SJCRH30 (cell line): Measurements from ENCODE around the gene ZDHHC17. TPM values are rescaled to one million over a fixed set of nuclear protein-coding genes. Genes with fewer than 3 reads are reported as not detected.

ENCODE experiments used
- DNase-seq, 2 experiments: peaks; one replicate each; pipeline ENCODE4 v3.0.0-alpha.2; 2015 to 2020
- H3K27ac ChIP-seq: fragments of 250-450 bp; sonication (Bioruptor Pico); 2 replicates; pipeline ENCODE4 v1.5.1; 2020; ENCODE audit warnings: mild to moderate bottlenecking, moderate library complexity
- H3K27me3 ChIP-seq: fragments of 250-450 bp; sonication (Bioruptor Pico); 2 replicates; pipeline ENCODE4 v1.5.1; 2020; ENCODE audit warnings: mild to moderate bottlenecking, moderate library complexity
- H3K36me3 ChIP-seq: fragments of 250-450 bp; sonication (Bioruptor Pico); 2 replicates; pipeline ENCODE4 v1.5.1; 2020; ENCODE audit warnings: mild to moderate bottlenecking, moderate library complexity
- H3K4me1 ChIP-seq: fragments of 250-450 bp; sonication (Bioruptor Pico); 2 replicates; pipeline ENCODE4 v1.5.1; 2020; ENCODE audit warnings: mild to moderate bottlenecking, moderate library complexity
- H3K4me3 ChIP-seq: fragments of 250-450 bp; sonication (Bioruptor Pico); 2 replicates; pipeline ENCODE4 v1.5.1; 2020; ENCODE audit warnings: mild to moderate bottlenecking, moderate library complexity
- H3K9me3 ChIP-seq: fragments of 250-450 bp; sonication (Bioruptor Pico); replicated peaks from 2 replicates; pipeline ENCODE4 v1.5.1; 2020; ENCODE audit warnings: mild to moderate bottlenecking, moderate library complexity
- total RNA-seq: library from RNA; depleted of rRNA; stranded (reverse); fragments of >200 nt; shearing (Covaris generic); gene quantifications from 2 replicates; pipeline ENCODE4 v1.2.3, GENCODE V29; 2014

The ZDHHC17 gene
- total RNA-seq, 1 experiment from 2014 or later, result 41.3 TPM

- DNase-seq, result no peak
- Histone ChIP-seq H3K4me1 (peaks cover 8% of the 10 kb centered on the region), H3K9me3 (no peaks in the 10 kb centered on the region), H3K36me3 (peaks cover 25% of the 10 kb centered on the region), H3K27ac (no peak overlapping the region), H3K27me3 (no peaks in the 10 kb centered on the region), H3K4me3 (no peak overlapping the region)
Measured at GRCh38 chr12:76871082-76871481, 107.2 kb downstream of the ZDHHC17 start.

DNA sequence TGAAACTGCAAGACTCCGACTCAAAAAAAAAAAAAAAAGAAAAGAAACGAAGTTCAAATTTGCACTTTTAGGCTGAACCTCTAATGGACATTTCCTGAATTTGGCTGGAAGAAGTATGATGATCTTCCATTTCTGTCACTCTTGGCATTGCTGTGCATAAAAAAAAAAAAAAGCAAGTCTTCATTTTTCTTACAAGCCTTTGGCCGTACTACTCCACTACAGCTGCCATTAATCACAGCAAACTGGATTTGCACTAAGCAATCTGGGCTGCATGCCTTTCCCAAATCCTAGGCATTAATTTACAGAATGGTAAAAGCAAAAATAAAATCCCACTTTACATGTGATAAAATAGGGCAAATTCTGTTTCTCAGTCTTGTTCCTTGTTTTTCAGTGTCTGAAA lies 107.8 kb downstream of the ZDHHC17 start:
- peaks cover 25% of the 10 kb centered on the region for H3K36me3 ChIP-seq
- no peak for DNase-seq

GRCh38 chr12:76872415-76872814 lies 108.5 kb downstream of the ZDHHC17 start:
- H3K36me3 ChIP-seq, result peaks cover 25% of the 10 kb centered on the region
- peaks cover 6% of the 10 kb centered on the region for H3K4me1 ChIP-seq
- no peak for DNase-seq
- no peak overlapping the region for H3K4me3 ChIP-seq
- H3K27ac ChIP-seq, result no peak overlapping the region
- H3K9me3 ChIP-seq, result no peaks in the 10 kb centered on the region
- H3K27me3 ChIP-seq, result no peaks in the 10 kb centered on the region

More for the DNA sequence above, 107.8 kb downstream of the ZDHHC17 start:
- Histone ChIP-seq H3K27me3 (no peaks in the 10 kb centered on the region), H3K9me3 (no peaks in the 10 kb centered on the region), H3K4me1 (peaks cover 8% of the 10 kb centered on the region), H3K4me3 (no peak overlapping the region), H3K27ac (no peak overlapping the region)

DNA sequence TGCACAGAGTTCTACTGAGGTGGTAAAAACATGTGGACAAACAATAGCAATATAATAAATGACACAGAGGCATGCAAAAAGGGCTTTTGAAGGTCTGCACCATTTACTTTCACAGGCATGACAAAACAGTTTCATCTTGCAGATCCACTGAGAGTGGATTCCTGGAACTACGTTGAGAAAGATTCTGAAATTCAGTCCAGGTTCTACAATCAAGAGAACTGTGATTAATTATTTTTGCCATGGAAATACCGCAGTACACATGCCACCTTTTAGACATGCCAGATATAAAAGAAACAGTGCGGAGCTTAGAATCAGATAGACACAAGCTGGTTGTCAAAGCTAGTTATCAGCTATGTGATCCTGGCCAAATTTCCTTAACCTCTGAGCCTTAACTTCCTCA lies 110.1 kb downstream of the ZDHHC17 start:
- Histone ChIP-seq H3K4me3 (no peak overlapping the region), H3K9me3 (no peaks in the 10 kb centered on the region), H3K27me3 (no peaks in the 10 kb centered on the region), H3K4me1 (no peaks in the 10 kb centered on the region), H3K36me3 (peaks cover 20% of the 10 kb centered on the region), H3K27ac (no peak overlapping the region)
- DNase-seq, result no peak

DNA sequence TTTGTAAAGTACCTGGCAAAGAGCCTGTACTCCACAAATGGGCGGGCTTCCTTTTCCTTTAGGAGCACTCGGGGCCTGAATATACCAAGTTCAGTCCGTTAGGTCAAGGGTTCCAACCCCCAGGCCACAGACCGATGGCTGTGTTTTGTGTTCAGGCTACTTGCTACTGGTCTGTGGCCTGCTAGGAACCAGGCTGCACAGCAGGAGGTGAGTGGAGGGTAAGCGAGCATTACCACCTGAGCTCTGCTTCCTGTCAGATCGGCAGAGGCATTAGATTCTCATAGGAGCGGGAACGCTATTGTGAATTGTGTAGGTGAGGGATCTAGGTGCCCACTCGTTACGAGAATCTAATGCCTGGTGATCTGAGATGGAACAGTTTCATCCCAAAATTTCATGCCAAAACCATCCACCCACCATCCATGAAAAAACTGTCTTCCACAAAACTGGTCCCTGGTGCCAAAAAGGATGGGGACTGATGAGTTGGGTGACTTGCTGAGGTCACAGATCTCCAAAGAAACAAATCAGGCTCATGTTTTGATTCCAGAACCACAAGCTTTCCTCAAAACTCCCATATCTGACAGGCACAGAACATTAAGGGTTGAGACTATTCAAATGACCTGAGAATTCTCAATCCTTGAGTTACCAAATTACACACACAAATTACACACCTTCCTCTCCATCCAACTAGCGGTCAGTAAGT lies 110.7 kb downstream of the ZDHHC17 start:
- Histone ChIP-seq H3K4me3 (no peak overlapping the region), H3K4me1 (no peaks in the 10 kb centered on the region; the same call in 1 of the 2 replicates), H3K27me3 (no peaks in the 10 kb centered on the region), H3K36me3 (peaks cover 15% of the 10 kb centered on the region), H3K9me3 (no peaks in the 10 kb centered on the region), H3K27ac (no peak overlapping the region)
- DNase-seq, result no peak

- Histone ChIP-seq H3K27me3 (no peaks in the 10 kb centered on the region), H3K27ac (no peak overlapping the region), H3K36me3 (peaks cover 8% of the 10 kb centered on the region; the same call in 1 of the 2 replicates), H3K4me1 (peaks cover 11% of the 10 kb centered on the region; the same call in 1 of the 2 replicates), H3K9me3 (no peaks in the 10 kb centered on the region), H3K4me3 (peak overlapping the region; percentile 78)
- DNase-seq, result no peak
Measured at GRCh38 chr12:76876696-76877229, 112.8 kb downstream of the ZDHHC17 start.

DNA sequence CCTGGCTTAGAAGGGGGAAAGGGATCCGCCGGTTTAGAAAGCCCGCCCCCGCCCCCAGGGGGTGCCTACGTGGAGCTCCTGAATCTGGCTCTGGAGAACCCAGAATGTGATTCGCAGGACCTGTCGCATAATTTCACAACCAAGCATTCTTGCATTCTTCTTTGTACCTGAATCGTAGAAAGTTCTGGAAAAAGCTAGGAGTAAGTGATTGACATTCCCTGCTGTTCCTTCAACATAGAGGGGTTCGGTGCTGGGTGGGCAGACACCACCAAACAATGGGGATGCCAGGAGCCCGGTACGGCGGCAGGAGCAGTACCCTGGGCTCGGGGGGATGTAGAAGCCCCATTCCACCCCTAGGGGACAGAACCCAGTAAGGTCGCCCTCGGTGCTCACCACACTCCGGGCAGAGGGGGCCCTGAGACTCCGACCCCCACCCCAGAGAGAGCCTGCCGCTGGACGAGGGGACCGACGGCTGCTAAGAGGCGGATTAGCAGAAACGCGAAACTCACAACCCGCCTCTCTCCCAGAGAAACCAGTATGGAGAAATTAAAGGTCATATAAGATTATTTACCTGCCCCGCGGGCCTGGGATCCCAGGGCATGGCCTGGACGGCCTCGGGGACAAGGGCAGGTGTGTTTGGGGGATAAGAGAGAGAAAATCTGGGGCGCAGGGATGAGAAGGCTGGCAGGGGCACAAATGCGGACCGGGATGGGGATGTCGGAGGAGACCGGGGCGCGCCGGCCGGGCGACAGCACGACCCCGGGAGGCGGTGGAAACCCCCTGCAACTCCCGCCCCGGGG lies 114.4 kb downstream of the ZDHHC17 start:
- DNase-seq, result peak; percentile 60 to 66
- H3K27ac ChIP-seq, result peak overlapping the region; percentile 97
- H3K4me3 ChIP-seq, result peak overlapping the region; percentile 78
- no peaks in the 10 kb centered on the region for H3K9me3 ChIP-seq
- no peaks in the 10 kb centered on the region; the same call in 1 of the 2 replicates for H3K36me3 ChIP-seq
- peaks cover 11% of the 10 kb centered on the region; the same call in 1 of the 2 replicates for H3K4me1 ChIP-seq
- no peaks in the 10 kb centered on the region for H3K27me3 ChIP-seq

GRCh38 chr12:76878899-76879709 lies 115.2 kb downstream of the ZDHHC17 start, which contains the start of gene CSRP2:
TSS of gene CSRP2 (minus strand) at chr12:76879019. CDS start at chr12:76866260, 12,759 bp downstream.
- Histone ChIP-seq H3K27me3 (no peaks in the 10 kb centered on the region), H3K4me3 (peak within 1 kb of the TSS; percentile 78), H3K4me1 (peaks cover 11% of the 10 kb centered on the region; the same call in 1 of the 2 replicates), H3K9me3 (no peaks in the 10 kb centered on the region), H3K36me3 (no peaks in the 10 kb centered on the region), H3K27ac (peak within 1 kb of the TSS; percentile 97)
- peak; percentile 95 for DNase-seq

DNA sequence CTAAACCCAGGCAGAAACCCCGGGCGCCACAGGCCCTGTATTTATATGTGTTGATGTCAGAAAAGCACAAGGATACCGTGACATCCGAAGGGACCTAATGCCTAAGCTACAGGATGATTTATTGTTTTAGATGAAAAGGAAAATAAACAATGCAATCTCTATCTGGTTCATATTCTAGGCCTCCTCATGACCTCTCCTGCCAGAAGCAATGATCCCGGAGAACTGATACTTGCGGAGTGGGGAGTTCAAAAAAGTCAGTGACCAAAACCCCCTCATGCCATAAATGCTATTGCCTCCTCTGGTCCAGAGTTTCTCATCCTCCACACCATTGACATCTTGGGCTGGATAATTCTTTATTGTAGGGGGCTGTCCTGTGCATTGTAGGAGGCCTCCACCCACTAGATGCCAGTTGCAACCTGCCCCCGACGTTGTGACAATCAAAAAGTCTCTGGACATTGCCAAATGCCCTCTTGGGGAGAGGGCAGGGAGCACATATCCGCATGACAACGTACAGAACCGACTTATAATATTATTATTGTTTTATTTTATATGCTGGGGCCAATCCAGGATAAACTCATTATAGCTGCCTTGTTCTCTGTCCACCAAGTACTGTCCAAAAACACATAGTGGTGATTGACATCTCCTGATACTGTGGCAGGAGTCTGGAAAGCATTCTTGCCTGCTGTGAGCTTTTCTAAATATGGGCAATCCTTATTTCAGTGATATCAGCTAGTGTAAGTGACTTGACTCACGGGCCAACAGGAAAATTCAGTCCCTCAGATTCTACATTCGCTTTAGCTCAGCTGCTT lies 116.0 kb downstream of the ZDHHC17 start:
- no peak for DNase-seq
- peak overlapping the region; percentile 78 for H3K4me3 ChIP-seq
- peak overlapping the region; percentile 97 for H3K27ac ChIP-seq
- H3K4me1 ChIP-seq, result peaks cover 11% of the 10 kb centered on the region; the same call in 1 of the 2 replicates
- no peaks in the 10 kb centered on the region for H3K9me3 ChIP-seq
- no peaks in the 10 kb centered on the region for H3K36me3 ChIP-seq
- no peaks in the 10 kb centered on the region for H3K27me3 ChIP-seq

DNA sequence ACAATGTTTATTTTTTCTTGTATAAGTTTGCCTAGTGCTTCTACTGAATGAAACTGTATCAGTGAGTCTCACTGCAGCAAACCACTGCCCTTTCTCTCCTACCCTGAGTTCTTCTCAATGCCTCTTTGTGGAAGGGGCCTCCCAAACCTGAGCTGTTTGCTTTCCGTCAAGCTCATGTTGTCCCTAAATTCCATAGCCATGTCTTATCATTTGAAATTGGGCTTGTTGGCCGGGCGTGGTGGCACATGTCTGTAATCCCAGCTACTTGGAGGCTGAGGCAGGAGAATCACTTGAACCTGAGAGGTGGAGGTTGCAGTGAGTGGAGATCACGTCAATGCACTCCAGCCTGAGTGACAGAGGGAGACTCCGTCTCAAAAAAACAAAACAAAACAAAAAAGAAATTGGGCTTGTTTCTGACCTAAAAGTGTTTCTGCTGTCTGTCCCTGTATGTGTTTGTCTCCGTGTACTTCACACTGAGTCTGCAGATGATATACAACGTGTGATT lies 116.7 kb downstream of the ZDHHC17 start:
- H3K27ac ChIP-seq, result no peak overlapping the region
- DNase-seq, result no peak
- H3K36me3 ChIP-seq, result no peaks in the 10 kb centered on the region

GRCh38 chr12:76881142-76881541 lies 117.2 kb downstream of the ZDHHC17 start:
- H3K9me3 ChIP-seq, result no peaks in the 10 kb centered on the region
- no peaks in the 10 kb centered on the region for H3K36me3 ChIP-seq
- H3K4me3 ChIP-seq, result no peak overlapping the region
- no peak overlapping the region for H3K27ac ChIP-seq
- H3K27me3 ChIP-seq, result no peaks in the 10 kb centered on the region
- peaks cover 11% of the 10 kb centered on the region; the same call in 1 of the 2 replicates for H3K4me1 ChIP-seq
- no peak for DNase-seq

More for the DNA sequence above, 116.7 kb downstream of the ZDHHC17 start:
- H3K9me3 ChIP-seq, result no peaks in the 10 kb centered on the region
- H3K4me1 ChIP-seq, result peaks cover 11% of the 10 kb centered on the region; the same call in 1 of the 2 replicates
- H3K27me3 ChIP-seq, result no peaks in the 10 kb centered on the region
- H3K4me3 ChIP-seq, result no peak overlapping the region

- Histone ChIP-seq H3K4me3 (no peak overlapping the region), H3K27me3 (no peaks in the 10 kb centered on the region), H3K4me1 (peaks cover 11% of the 10 kb centered on the region; the same call in 1 of the 2 replicates), H3K9me3 (no peaks in the 10 kb centered on the region), H3K27ac (no peak overlapping the region), H3K36me3 (no peaks in the 10 kb centered on the region)
- no peak for DNase-seq
Measured at GRCh38 chr12:76882367-76882766, 118.5 kb downstream of the ZDHHC17 start.

- H3K4me1 ChIP-seq, result peaks cover 11% of the 10 kb centered on the region; the same call in 1 of the 2 replicates
- no peaks in the 10 kb centered on the region for H3K36me3 ChIP-seq
- H3K9me3 ChIP-seq, result no peaks in the 10 kb centered on the region
- peak in 1 of 2 experiments; percentile 17 for DNase-seq
- no peak overlapping the region for H3K4me3 ChIP-seq
- no peak overlapping the region for H3K27ac ChIP-seq
- H3K27me3 ChIP-seq, result no peaks in the 10 kb centered on the region
Measured at GRCh38 chr12:76883151-76883550, 119.2 kb downstream of the ZDHHC17 start.
